HG02588 (cell line): Measurements from ENCODE around the gene MRTFA.
"Not testable (repeated sequence)": the region's sequence is repeated elsewhere in the genome, so short reads cannot be mapped to it uniquely, and the experiment has no call there.

Source experiments
- ATAC-seq: cut with Tn5 transposase; IDR thresholded peaks from one replicate; pipeline ENCODE4 v1.9.1; 2021; ENCODE audit warnings: mild to moderate bottlenecking, moderate library complexity; ENCODE audit not compliant: unreplicated experiment

Gene MRTFA

GRCh38 chr22:40403141-40403540 is 233.4 kb downstream of the MRTFA start:
- no peak for ATAC-seq

DNA sequence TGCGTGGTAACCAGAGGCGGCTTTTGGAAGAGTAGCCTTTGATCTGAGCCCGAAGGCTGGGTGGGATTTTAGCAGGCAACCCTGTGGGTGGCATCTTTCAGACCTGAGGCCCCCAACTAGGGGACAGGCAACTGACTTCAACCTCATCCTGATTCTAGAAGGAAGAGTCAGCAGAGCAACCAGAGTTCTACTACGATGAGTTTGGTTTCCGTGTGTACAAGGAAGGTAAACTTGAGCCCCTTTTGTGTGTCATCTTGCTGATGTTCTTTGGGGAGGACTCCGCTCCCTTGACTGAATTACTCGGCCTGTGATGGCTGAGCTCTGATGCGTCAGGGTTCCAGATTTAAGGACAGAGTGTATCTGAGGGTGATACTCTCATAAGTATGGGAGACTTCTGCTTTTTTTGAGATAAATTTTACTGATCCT is 234.5 kb downstream of the MRTFA start:
- ATAC-seq, result no peak

DNA sequence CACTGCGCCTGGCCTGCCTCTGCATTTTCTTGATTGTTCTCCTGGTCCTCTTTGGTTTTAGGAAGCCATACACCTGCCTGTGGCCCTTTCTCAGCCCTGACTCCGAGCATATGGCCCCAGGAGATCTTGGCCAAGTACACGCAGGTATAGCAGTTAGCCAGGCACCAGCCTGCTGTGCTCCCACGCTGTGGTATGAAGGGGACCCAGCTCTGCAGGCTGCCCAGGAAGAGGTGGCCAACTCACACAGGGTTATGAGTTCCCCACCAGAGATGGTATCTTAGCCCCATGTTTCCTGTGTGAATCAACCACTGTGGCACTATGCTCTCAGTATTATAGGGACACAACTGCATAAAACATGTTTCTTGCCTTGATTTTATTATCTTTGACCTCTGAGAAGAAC is 235.0 kb downstream of the MRTFA start:
- no peak for ATAC-seq

- ATAC-seq, result no peak
Observed at GRCh38 chr22:40400159-40400558, 236.4 kb downstream of the MRTFA start.

DNA sequence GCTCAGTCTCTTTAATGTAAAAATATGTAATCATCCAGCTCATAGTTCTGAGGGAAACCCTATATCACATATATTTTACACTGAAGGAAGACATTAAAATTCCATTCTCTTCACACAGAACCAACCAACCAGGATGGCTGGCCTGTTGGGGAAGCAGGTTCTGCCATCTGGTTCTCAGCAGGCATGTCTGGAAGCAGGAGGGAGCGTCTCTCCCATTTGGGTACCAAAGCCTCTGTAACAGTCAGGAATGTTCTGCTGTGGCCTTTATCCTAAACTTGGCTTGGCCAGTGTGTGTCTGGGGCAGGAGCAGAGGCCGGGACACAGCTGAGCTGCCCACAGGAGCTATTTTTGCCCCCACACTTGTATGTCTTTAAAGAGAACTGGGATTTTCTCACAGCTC is 236.9 kb downstream of the MRTFA start:
- no peak for ATAC-seq

DNA sequence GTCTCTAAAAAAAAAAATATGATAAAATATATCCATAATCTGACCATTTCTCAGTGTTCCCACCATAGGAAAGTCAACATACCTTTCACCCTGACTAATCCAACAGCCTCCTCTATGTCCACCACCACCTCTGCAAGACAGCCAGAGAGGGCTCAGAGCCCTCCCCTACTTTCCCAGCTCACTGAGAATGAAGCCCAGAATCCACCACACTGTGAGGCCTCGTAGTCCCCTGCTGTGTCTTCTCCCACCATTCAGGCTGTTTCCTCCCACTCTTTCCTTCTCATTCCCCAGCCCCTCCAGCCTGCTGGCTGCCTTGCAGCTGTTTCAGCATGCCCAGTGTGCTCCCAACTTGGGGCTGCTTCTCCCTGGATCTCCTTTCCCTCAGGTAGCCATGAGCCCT is 239.1 kb downstream of the MRTFA start:
- ATAC-seq, result no peak

- ATAC-seq, result no peak
Observed at GRCh38 chr22:40396882-40397281, 239.6 kb downstream of the MRTFA start.

GRCh38 chr22:40395607-40396006 is 240.9 kb downstream of the MRTFA start:
- ATAC-seq, result no peak

- ATAC-seq, result no peak
Observed at GRCh38 chr22:40394607-40395006, 241.9 kb downstream of the MRTFA start.

DNA sequence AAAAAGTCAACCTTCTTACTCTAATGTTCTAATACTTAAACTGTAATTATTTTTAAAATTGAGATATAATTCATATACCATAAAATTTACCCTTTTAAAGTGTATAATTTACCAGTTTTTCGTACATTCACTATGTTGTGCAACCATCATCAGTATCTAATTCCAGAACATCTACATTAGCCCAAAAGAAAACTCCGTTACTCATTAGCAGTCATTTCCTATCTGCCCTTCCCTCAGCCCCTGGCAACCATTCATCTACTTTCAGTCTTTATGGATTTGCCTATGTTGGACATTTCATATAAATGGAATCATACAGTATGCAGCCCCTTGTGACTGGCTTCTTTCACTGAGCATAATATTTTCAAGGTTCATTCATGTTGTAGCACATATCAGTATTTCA is 243.9 kb downstream of the MRTFA start:
- ATAC-seq, result no peak

- no peak for ATAC-seq
Observed at GRCh38 chr22:40391417-40391816, 245.1 kb downstream of the MRTFA start.

DNA sequence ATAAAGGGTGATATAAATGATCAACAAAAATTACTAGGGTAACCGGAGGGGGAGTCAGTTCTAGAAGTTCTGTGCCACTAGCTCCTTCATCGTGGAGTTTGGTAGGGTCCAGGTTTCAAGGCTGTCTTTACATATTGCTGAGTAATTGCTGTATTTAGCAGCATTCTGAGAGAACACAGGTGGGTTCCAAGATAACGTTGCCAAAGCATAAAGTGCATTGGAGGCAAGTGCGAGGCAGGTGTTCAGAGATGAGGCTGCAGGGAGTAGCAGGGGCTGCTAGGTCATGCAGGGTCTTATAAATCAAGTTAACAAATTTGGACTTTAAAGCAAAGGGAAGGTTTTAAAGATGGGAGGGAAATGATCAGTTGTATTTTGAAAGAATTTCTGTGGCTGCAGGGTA is 248.3 kb downstream of the MRTFA start:
- no peak for ATAC-seq

DNA sequence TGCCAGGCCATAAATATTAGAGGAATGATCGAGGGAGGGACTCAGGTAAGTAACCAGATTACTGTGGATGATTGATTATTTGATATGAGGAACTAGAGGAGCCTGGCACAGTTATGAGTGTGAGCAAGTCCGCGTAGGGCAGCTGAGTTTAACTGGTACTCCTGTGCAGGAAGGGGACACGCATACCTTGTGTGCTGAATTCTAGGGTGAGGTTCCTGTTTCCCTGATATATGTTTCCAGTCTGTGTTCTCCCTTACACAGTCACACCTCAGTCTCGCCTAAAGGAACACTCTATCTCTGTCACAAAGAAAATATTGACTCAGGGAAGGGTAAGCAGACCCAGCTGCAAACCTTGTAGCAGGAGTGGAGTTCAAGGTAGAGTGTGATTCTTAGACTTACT is 248.8 kb downstream of the MRTFA start:
- no peak for ATAC-seq

GRCh38 chr22:40385036-40385782 is 251.3 kb downstream of the MRTFA start:
- ATAC-seq, result no peak

GRCh38 chr22:40383905-40384304 is 252.6 kb downstream of the MRTFA start:
- ATAC-seq, result no peak

DNA sequence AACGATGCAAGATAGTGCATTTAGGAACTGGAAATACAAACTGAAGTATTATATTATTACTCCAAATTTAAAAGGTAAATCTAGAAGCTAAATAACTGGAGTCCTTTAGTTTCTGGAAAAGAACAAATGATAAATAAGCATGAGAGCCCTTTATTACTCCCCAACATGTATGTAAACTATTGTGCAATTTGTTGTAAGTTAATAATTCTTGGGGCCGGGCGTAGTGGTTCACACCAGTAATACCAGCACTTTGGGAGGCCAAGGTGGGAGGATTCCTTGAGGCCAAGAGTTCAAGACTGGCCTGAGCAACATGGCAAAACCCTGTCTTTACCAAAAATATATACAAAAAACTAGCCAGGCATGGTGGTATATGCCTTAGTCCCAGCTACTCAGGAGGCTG is 255.1 kb downstream of the MRTFA start:
- no peak for ATAC-seq

- not testable (repeated sequence) for ATAC-seq
Observed at GRCh38 chr22:40378448-40378847, 258.1 kb downstream of the MRTFA start.

DNA sequence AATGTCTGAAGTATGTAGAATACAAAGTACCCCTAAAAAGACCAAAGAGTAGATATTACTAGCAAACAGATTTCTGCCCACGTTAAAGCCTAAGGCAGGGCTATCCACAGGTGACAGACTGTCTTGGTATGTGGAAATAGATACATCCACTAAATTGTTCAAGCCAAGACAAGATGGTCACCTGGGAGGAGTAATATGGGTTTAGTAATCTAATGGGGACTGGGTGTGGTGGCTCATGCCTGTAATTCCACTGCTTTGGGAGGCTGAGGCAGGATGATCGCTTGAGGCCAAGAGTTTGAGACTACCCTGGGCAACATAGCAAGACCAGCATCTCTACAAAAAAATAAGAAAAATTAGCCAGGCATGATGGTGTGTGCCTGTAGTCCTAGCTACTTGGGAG is 258.6 kb downstream of the MRTFA start:
- ATAC-seq, result no peak

GRCh38 chr22:40376149-40376548 is 260.4 kb downstream of the MRTFA start:
- no peak for ATAC-seq

DNA sequence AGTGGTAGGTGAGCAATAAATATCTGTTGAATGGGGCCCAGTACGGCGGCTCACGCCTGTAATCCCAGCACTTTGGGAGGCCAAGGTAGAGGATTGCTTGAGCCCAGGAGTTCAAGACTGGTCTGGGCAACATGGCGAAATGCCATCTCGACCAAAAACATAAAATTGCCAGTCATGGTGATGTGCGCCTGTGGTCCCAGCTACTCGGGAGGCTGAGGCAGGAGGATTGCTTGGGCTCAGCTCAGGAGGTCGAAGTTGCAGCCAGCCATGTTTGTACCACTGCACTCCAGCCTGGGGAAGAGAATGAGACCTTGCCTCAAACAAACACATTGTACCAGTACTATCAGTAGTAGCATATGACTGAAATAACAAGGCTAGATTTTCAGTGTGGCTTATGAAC is 262.0 kb downstream of the MRTFA start:
- ATAC-seq, result no peak

GRCh38 chr22:40368836-40369235 is 267.7 kb downstream of the MRTFA start:
- no peak for ATAC-seq

DNA sequence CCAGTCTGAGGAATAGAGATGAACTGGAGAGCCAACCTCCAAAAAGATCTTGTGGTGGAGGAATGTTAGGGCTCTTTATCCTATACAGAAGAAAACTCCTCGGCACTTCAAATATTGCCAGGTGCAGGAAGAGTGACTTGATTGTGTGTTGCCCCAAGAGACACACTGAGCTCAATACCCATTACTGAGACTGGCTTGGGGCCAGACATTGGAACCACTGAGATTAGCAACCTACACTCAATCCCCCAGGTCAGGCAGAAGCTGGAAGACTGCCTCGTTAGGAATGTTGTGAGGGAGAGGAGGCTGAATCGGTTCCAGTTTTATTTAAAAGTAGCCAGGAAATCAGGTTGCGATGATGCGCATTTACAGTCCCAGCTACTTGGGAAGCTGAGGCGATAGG is 268.5 kb downstream of the MRTFA start:
- ATAC-seq, result no peak

GRCh38 chr22:40367342-40367741 is 269.2 kb downstream of the MRTFA start:
- ATAC-seq, result no peak
